ENCODE data around the gene LRRC14B.
"Not testable (repeated sequence)": the region's sequence is repeated elsewhere in the genome, so short reads cannot be mapped to it uniquely, and the experiment has no call there.

Gene LRRC14B

GRCh38 chr5:241045-241669, 49.9 kb downstream of the LRRC14B start:
- not testable (repeated sequence) for DNase-seq (ENCODE audit: low spot score)

- DNase-seq (ENCODE audit: low spot score): not testable (repeated sequence)
These were observed 52.5 kb downstream of the LRRC14B start for GRCh38 chr5:243683-244367.

- DNase-seq (ENCODE audit: low spot score): not testable (repeated sequence)
These were observed 54.4 kb downstream of the LRRC14B start for GRCh38 chr5:245717-246116.
